ENCODE measurements around the gene ATP4B. TPM values are rescaled to one million over a fixed set of nuclear protein-coding genes. Genes with fewer than 3 reads are reported as not detected.

The ATP4B gene
- total RNA-seq, 4 donors from 2014 or later: not detected

DNA sequence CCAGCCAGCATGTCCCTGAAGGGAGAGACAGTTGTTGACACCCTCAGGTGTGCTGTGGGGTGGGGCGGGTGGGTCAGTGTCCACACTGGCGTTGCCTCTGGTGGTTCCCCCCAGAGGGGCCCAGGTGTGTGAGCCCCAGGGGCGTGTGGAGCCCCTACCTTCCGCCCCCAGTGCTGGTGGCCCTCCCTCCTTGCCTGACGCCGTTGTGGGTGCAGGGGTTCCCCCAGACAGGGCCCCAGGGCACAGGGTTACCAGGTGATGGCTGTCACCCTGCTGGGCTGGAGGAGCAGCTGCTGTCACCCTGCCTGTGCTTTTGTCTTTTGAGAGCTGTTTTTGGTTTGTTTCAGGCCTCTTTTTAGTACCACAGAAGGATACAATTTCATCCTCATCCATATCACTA, 27.2 kb downstream of the ATP4B start:
- no peaks in the 10 kb centered on the region for H3K4me1 ChIP-seq
- H3K27ac ChIP-seq: no peak overlapping the region
- DNase-seq: no peak
- H3K36me3 ChIP-seq: peaks cover 23 to 99% (median 26%) of the 10 kb centered on the region in 3 donors
- WGBS, 2 donors: 66% methylated on average over 3 of the region's 6 CpGs; no CpG with 5 or more reads in 1 of the 2 donors
- H3K4me3 ChIP-seq: no peak overlapping the region
- intact Hi-C loops (cut with DNase I): no loop called here
- TF ChIP-seq POLR2A (IDR thresholded peaks at IDR 0.05): no peak
- TF ChIP-seq, protein P1, sequence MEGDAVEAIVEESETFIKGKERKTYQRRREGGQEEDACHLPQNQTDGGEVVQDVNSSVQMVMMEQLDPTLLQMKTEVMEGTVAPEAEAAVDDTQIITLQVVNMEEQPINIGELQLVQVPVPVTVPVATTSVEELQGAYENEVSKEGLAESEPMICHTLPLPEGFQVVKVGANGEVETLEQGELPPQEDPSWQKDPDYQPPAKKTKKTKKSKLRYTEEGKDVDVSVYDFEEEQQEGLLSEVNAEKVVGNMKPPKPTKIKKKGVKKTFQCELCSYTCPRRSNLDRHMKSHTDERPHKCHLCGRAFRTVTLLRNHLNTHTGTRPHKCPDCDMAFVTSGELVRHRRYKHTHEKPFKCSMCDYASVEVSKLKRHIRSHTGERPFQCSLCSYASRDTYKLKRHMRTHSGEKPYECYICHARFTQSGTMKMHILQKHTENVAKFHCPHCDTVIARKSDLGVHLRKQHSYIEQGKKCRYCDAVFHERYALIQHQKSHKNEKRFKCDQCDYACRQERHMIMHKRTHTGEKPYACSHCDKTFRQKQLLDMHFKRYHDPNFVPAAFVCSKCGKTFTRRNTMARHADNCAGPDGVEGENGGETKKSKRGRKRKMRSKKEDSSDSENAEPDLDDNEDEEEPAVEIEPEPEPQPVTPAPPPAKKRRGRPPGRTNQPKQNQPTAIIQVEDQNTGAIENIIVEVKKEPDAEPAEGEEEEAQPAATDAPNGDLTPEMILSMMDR (IDR thresholded peaks at IDR 0.05): no peak
- no peaks in the 10 kb centered on the region for H3K9me3 ChIP-seq
- no peaks in the 10 kb centered on the region for H3K27me3 ChIP-seq

DNA sequence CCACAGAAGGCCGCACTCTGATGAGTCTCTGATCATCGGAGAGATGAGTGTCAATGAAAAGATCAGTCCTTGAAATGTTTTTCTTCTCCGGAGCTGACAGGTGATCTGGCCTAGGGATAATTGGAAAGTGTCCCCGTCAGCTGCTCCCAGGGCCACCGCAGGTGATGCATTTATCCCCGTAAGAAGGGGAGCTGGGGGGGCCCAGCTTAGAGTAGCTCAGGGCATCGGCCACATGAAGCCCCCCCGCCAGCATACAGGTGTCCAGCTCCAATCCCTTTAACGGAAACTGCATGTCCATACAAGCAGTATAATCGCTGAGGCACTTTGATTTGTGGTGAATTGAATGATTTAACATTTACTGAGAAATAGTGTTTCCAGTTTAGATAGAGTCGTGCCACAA, 27.7 kb downstream of the ATP4B start:
- no peak for DNase-seq
- intact Hi-C loops (cut with DNase I): no loop called here
- TF ChIP-seq, protein P1 (IDR thresholded peaks at IDR 0.05): no peak
- TF ChIP-seq POLR2A (IDR thresholded peaks at IDR 0.05): no peak
- Histone ChIP-seq H3K27me3 (no peaks in the 10 kb centered on the region), H3K36me3 (peaks cover 18 to 94% (median 22%) of the 10 kb centered on the region in 3 donors), H3K4me3 (no peak overlapping the region), H3K9me3 (no peaks in the 10 kb centered on the region), H3K27ac (no peak overlapping the region), H3K4me1 (no peaks in the 10 kb centered on the region)
- 60 to 78% methylated on average over 10 of the region's 11 CpGs for WGBS, 2 donors

DNA sequence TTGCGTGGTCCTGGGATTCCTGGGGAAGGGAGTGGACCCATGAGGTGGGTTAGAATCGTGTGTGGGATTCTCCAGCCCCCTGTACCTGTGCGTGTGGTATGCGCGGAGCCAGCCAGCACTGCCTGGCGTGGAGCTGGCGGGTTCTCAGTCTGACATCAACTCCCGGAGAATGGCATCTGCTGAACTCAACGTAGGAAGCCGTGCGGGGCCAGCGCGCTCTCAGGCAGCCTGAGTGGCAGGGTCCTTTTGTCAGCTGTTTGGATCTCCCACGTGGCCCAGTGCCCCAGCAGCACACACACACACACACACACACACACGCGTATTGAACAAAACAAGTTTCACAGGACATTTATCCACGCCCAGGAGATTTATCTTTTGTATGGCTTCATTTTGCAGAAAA, 28.1 kb downstream of the ATP4B start:
- Histone ChIP-seq H3K9me3 (no peaks in the 10 kb centered on the region), H3K27ac (no peak overlapping the region), H3K27me3 (no peaks in the 10 kb centered on the region), H3K4me3 (no peak overlapping the region), H3K4me1 (no peaks in the 10 kb centered on the region), H3K36me3 (peaks cover 14 to 93% (median 21%) of the 10 kb centered on the region in 3 donors)
- DNase-seq: no peak
- intact Hi-C loops (cut with DNase I): no loop called here
- TF ChIP-seq, protein P1 (IDR thresholded peaks at IDR 0.05): no peak
- TF ChIP-seq POLR2A (IDR thresholded peaks at IDR 0.05): no peak
- 88 to 90% methylated on average over 16 of the region's 17 CpGs for WGBS, 2 donors

DNA sequence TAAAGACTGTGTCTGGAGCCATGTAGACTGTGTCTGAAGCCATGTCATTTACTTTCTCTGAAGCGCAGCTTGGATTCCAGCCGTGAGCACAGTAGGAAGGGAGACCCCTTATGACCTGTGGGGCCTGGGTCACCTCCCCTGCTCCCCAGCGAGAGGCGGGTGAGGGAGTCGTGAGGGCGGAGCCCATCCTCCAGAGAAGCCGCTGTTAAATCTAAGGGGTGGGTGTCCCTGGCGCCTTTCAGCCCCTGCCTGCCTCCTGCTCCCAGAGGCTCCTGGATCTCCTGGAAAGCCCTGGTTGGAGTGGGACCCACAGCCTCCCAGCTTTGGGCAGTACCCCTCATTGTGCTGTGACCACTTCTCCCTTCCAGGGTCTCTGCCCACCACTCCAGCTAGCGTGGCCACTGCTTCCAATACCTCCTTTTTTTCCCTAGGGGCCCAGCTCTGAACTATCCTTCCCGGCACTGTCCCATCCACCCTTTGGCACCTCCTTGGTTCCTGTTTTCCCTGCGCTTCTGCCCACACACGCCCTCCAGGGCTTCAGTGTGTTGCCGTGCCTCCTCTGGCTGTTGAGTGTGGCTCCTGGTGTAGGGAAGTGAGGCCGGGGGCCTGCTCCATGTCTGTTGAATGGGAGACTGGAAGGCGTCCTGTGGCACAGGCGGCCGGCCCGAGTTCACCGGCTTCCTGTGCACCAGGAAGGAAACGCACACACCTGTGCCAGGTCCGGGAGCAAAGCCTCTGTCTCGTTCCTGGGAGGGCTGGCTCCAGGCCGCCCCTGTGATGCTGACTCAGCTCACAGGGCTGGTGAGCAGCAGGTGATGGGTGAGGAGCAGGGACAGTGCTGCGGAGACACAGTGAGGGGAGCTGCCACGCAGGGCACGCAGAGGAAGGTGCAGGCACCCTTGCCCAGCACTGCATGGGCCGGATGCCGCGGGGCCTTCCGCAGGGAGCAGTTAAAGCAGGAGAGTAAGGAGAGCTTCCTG, 29.4 kb downstream of the ATP4B start:
- Histone ChIP-seq H3K27me3 (no peaks in the 10 kb centered on the region), H3K27ac (no peak overlapping the region), H3K36me3 (peaks cover 8 to 93% (median 19%) of the 10 kb centered on the region in 3 donors), H3K4me1 (no peaks in the 10 kb centered on the region), H3K9me3 (no peaks in the 10 kb centered on the region), H3K4me3 (no peak overlapping the region)
- TF ChIP-seq POLR2A (IDR thresholded peaks at IDR 0.05): no peak
- WGBS, 2 donors: 70 to 79% methylated on average over 11 to 16 of the region's 30 CpGs
- intact Hi-C loops (cut with DNase I): no loop called here
- DNase-seq: no peak

DNA sequence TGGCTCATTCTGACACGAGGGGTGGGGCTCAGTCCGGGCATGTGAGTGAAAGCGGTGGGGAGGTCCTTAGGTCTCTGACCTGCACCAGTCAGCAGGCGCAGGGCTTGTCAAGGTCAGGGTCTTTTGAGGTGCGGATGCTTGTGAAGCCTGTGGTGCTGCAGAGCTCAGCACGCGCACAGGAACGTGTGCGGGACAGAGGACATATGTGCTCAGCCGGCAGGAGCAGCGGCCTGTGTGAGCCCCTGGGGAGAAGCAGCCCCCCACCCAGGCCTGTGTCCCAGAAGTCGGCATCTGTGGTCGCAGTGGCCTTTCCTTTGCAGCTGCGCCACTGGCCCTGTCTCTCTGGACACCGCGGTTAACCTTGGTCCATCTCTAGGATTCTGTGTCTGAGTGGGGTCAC, 30.9 kb downstream of the ATP4B start:
- no peaks in the 10 kb centered on the region for H3K9me3 ChIP-seq
- H3K4me1 ChIP-seq: no peaks in the 10 kb centered on the region
- H3K27ac ChIP-seq: no peak overlapping the region
- DNase-seq: no peak
- TF ChIP-seq, protein P1 (IDR thresholded peaks at IDR 0.05): no peak
- no peak for TF ChIP-seq POLR2A (IDR thresholded peaks at IDR 0.05)
- H3K27me3 ChIP-seq: no peaks in the 10 kb centered on the region
- H3K36me3 ChIP-seq: peaks cover 5 to 93% (median 19%) of the 10 kb centered on the region in 3 donors
- no peak overlapping the region for H3K4me3 ChIP-seq
- 85 to 92% methylated on average over 12 to 16 of the region's 16 CpGs for WGBS, 2 donors
- intact Hi-C loops (cut with DNase I): no loop called here
